Body of pancreas (tissue), 4 donors: ENCODE data around the gene RTN3.

Experiments
- POLR2A ChIP-seq, 3 donors: fragments of 450-650 bp; IDR thresholded peaks; one replicate each; pipeline ENCODE4 v1.6.1; 2016; ENCODE audit warnings: antibody characterized with exemption in 3 of 3, mild to moderate bottlenecking in 2 of 3
- TF ChIP-seq, protein P1 (sequence below), 7 experiments: fragments of 450-650 bp in 4 of 7; fragments of 200-600 bp in 3 of 7; sonication (generic) in 3 of 7; IDR thresholded peaks; one replicate each; pipeline ENCODE4 v1.5.1; 2016 to 2019; ENCODE audit warnings: antibody characterized with exemption in 7 of 7

DNA sequence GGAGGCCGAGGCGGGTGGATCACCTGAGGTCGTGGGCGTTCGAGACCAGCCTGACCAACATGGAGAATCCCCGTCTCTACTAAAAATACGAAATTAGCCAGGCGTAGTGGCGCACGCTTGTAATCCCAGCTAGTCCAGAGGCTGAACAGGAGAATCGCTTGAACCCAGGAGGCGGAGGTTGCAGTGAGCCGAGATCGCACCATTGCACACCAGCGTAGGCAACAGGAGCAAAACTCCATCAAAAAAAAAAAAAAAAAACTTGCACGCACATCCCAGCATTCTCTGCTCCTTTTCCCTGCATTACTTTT lies 9.2 kb upstream of the RTN3 start:
- TF ChIP-seq, protein P1, sequence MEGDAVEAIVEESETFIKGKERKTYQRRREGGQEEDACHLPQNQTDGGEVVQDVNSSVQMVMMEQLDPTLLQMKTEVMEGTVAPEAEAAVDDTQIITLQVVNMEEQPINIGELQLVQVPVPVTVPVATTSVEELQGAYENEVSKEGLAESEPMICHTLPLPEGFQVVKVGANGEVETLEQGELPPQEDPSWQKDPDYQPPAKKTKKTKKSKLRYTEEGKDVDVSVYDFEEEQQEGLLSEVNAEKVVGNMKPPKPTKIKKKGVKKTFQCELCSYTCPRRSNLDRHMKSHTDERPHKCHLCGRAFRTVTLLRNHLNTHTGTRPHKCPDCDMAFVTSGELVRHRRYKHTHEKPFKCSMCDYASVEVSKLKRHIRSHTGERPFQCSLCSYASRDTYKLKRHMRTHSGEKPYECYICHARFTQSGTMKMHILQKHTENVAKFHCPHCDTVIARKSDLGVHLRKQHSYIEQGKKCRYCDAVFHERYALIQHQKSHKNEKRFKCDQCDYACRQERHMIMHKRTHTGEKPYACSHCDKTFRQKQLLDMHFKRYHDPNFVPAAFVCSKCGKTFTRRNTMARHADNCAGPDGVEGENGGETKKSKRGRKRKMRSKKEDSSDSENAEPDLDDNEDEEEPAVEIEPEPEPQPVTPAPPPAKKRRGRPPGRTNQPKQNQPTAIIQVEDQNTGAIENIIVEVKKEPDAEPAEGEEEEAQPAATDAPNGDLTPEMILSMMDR (IDR thresholded peaks at IDR 0.05) = no peak
- TF ChIP-seq POLR2A (IDR thresholded peaks at IDR 0.05) = no peak
